Suppressor macrophage treated with lipopolysaccharide for 4 hours (primary cell): ENCODE data around the gene KCNJ4.

Source experiments
- DNase-seq: peaks from one replicate; pipeline ENCODE4 v3.0.0-alpha.2; 2020

KCNJ4 gene

GRCh38 chr22:38469306-38469781, 14.3 kb upstream of the KCNJ4 start:
- DNase-seq, result no peak

DNA sequence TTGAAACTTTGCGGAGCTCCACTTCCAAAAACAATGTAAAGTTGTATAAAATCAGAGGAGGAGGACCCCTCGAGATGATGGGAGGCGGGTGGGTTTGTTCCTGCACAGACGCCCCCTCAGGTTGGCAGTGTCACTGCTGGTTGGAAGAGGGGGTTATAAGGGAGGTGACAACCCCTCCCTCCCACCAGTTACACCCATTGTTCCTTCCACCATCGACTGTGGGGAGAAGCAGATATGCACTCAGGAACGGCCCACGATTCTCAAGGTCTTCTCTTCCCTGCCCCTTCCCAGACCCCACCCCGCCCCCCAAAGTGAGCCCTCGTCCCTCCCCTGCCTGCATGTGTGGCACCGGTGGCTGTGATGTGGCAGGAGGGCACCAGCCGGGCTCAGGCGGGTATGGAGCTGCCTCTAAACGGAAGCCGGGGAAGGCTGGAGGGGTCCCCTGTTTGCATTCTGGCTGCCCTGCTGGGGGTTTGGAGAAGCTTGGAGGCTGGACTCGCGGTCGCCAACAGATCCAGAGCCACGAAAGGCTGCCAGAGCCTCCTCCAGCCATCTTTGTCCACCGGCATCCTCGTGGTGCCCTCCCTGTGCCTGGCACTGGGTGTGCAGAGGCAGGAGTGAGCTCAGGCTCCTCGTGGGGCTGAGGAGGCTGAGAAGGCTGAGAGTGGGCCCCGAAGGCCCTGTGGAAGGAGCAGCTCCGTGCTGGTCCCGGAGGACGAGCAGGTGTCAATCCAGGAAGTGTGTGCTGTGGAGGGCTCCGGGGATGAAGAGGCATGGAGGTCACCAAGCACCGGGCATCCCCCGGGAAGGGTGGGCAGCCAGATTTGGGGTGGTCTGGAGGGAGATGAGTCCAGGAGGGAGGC, 13.7 kb upstream of the KCNJ4 start:
- DNase-seq, result no peak

GRCh38 chr22:38467904-38468442, 13.0 kb upstream of the KCNJ4 start, which contains the start of gene KDELR3:
KDELR3 (plus strand) TSS chr22:38468096; CDS start chr22:38468234, 138 bp downstream.
- peak; percentile 77 for DNase-seq

DNA sequence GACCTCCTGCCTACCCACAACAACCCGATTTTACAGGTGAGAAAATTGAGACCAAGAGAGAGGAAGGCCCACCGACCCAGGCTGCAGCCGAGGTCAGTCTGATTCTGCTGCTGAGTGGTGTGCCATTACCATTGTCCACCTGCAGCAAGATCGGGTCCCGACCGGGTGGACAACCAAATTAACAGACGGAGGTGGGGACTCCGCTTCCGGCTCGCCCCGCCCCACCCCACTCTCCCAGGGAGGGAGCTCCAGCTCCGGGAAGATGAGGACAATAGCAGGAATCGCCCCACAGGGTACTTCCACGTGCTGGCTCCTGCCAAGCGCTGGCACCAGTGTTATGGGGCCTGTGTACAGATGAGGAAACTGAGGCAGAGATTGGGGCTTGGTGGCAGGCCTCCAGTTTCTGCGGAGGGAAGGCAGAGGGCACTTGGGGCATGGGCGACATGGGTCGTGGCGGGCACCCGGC, 12.5 kb upstream of the KCNJ4 start:
- DNase-seq, result no peak

DNA sequence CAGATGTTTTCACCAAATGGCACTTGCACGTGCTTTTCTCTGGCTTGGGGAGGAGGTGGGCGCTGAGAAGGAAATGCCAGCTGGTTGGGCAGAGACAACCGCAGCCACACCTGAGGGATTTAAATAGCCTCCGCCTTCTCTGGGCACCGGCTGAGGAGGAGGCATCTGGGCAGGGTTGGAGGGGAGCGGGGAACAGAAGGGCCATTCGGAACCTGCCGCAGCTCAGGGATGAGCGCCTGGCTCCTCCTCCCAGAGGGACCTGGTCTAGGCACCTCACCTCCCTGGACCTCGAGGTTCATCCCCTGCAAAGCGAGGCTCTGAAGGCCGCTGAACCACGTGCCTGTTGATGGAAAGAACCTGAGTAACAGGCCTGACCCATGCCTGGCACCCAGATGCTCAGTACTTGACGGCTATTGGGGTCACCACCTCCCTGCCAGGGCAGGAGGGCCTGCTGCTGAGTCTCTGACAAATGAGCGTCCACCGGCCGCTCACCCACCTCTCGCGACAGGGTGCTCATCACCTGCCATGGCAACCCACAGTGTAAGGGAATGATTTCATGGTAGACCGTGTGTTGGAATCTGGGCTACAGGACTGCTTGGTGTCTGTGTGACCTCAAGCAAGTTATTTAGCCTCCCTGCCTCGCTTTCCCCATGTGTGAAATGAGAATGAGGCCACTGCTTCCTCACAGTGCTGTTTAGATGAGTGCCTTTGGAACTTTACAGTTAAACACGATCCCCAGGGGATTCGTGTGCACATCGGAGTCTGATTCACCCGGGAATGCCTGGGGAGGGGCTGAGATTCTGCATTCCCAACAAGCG, 10.9 kb upstream of the KCNJ4 start:
- DNase-seq, result no peak

DNA sequence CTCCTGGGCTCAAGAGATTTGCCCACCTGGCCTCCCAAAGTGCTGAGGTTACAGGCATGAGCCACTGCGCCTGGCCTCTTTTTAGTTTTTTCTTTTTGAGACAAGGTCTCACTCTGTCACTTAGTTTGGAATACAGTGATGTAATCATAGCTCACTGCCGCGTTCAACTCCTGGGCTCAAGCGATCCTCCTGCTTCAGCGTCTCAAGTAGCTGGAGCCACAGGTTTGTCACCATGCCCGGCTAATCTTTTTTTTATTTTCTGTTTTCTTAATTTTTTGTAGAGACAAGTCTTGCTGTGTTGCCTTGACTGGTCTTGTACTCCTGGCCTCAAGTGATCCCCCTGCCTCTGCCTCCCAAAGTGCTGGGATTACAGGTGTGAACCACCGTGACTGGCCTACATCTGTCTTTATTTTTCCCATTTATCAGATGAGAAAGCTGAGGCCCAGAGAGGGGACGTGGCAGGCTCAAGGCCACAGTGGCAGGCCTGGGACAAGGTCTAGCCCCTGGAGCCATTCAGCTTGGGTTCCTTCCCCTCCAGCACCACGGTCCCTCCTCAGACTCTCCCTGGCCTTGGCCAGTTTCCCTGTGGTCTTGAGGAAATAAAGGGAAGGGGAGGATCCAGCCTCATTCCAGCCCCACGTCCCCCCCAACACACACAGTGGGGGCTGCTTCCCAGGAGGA, 10.1 kb upstream of the KCNJ4 start:
- DNase-seq, result no peak

DNA sequence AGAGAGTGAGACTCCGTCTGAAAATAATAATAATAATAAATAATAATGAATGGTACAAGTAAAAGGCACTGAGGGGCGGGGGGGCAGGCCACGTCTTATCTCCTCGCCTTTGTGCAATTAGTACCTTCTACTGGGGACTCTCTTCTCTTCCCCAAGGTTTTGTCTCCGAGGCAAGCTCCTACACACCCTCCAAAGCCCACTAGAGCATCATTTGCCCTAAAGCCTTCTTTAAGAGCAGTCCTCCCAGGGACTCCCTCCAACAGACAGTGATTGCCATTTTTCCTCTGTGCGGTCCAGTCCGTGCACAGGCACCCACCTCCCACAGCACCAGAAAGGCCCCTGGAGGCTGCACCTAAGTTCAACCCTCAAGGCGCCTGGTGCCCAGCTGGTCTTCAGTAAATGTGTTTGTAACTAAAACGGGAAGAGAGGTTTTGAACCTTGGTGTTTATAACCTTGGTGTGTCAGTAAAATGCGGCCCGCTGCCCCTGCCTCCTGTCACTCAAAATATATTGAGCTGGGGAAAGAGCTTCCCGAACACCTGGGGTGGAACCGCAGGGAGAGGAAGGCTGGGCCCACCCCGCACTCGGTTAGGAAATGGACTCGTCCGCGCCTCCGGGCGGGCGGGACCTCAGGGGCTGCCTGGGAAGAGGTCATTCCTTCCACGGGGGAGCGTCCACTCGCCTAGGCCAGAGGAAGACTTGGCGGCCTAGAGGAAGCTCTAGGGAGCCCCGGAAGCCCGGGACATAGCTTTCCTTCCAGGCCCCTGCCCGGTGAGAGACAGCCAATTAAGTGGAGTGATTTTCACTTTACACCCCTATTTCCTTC, 8.2 kb upstream of the KCNJ4 start:
- no peak for DNase-seq

DNA sequence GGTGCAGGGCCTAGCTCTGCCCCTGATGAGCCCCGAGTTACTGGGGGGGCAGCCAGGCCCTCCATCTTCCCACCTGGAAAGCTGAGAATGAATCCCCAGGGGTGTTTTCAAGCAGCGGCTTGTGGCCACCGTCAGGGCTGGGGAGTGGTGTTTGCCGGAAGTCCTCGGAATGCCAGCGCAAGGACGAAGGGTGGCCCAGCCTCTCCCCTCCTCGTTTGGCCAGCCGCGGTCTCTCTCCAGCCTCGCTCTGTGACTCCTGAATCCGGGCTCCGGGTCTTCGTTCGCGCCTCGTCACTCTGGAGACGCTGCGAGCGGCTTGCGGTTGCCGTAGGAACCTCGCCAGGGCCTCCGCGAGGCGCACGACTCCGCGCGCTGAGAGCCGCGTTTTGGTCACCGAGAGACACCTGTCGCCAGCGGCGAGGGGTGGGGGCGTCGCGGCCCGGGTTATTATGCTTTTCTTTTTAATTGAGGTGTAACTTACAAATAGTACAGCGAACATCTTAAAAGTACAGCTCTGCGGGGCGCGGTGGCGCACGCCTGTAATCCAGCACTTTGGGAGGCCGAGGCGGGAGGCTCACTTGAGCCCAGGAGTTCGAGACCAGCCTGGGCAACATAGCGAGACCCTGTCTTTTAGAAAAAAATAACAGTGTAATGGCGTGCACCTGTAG, 6.5 kb upstream of the KCNJ4 start:
- DNase-seq, result peak; percentile 62

GRCh38 chr22:38461057-38461413, 6.0 kb upstream of the KCNJ4 start:
- no peak for DNase-seq

DNA sequence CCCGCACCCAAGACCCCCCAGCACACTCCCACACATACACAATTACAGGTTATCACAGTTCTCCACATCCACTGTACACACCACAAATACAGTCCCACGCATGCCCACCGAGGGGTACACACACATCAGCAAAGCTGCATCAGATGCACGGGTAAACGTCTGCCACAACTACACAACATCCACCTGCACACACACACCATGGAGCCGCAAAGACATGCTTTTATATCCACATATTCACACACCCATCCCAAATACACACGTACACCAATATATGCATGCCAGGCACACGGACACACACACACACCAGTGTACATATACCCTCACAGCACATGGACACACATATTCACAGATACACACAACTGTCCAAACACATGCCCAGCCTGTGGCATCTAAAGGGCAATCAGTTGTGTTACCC, 5.4 kb upstream of the KCNJ4 start:
- no peak for DNase-seq

- no peak for DNase-seq
Observed at GRCh38 chr22:38456841-38457699, 2.1 kb upstream of the KCNJ4 start.

- DNase-seq, result no peak
Observed at GRCh38 chr22:38456272-38456835, 1.4 kb upstream of the KCNJ4 start.

DNA sequence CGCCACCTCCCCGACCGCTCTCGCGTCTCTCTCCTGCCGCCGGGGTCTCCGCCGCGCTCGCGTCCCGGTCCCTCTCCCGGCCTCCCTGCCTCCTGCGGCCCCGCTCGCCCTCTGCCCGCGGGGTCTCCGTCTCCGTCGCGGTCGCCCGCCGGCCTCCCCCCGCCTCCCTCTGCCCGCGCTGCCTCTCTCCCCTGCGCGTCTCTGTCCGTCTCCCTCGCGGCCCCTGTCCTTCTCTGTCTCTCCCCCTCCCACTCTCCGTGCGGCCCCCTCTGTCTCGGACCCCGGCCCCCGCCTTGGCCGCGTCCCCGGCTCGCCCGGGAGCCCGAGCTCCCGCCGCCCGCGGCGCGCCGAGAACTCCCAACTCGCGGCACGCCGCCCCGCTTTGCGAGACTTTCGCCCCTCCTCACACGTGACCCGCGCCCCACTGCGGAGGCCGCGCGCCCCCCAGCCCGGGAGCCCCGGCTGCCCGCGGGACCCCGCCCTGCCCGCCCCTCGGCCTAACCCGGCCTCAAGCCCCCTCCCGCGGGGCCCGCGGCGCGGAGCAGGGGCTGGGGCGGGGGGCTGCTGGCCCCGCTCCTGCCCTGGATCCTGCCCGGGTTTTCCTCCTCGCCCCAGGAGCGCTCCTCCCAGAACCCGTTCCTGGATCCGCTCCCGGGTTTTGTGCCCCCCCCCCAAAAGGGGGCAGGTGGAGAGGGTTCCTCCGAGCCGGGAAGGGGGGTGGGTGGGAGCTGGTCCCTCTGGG, 702 bp upstream of the KCNJ4 start:
- no peak for DNase-seq

- no peak for DNase-seq
Observed at GRCh38 chr22:38454353-38455075, 485 bp downstream of the KCNJ4 start.

- DNase-seq, result no peak
Observed at GRCh38 chr22:38453996-38454352, 1.0 kb downstream of the KCNJ4 start.

DNA sequence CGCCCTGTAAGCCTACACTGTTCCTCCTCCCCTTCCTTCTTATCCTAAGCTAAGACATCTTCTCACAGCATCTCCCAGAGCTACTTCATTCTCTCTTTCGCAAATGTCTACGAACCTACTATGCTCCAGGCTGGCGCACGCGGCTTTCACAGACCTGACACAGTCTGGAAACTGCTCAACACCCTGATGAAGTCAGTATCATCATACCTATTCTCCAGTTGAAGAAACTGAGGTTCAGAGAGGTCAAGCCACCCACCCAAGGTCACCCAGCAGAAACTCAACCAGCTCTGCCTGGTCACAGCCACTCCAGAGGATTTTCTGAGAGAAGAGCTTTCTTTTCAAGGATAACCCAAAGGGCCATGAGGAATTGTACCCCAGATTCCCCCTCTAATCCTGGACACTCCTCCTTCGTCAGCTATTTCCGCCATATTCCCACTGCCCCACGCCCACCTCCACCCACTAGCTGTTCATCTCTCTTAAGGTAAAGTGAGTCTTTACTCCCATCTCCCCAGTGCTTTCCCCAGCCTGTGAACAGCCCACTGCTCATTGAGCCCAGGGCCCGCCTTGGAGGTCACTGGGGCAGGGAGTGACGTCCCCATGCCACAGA, 1.8 kb downstream of the KCNJ4 start:
- DNase-seq, result no peak

- no peak for DNase-seq
Observed at GRCh38 chr22:38452373-38453065, 2.5 kb downstream of the KCNJ4 start.

- DNase-seq, result no peak
Observed at GRCh38 chr22:38451864-38452263, 3.1 kb downstream of the KCNJ4 start.
